ENCODE measurements around the gene PHF13. TPM values are rescaled to one million over a fixed set of nuclear protein-coding genes. Genes with fewer than 3 reads are reported as not detected.

The PHF13 gene
- total and polyA plus RNA-seq, 4 donors, result 1.4 to 8.7 (median 3.8) TPM

- no peaks in the 10 kb centered on the region for H3K9me3 ChIP-seq (ENCODE audit: control insufficient read depth in 4 of 4, low read length in 3 of 4)
- 56% methylated on average over 41 of the region's 41 CpGs for WGBS
- DNase-seq (ENCODE audit: low spot score), result no peak
- H3K9ac ChIP-seq (ENCODE audit: low read depth in 1 of 2, low read length in 2 of 2), result no peak overlapping the region
- H3K4me3 ChIP-seq (ENCODE audit: low read depth in 1 of 3, low read length in 3 of 3), result no peak overlapping the region
- peaks cover 1 to 7% (median 5%) of the 10 kb centered on the region in 4 donors for H3K36me3 ChIP-seq (ENCODE audit: control insufficient read depth in 4 of 4, insufficient read depth in 3 of 4, low read depth in 1 of 4, low read length in 3 of 4)
- no peaks in the 10 kb centered on the region for H3K27me3 ChIP-seq (ENCODE audit: control insufficient read depth in 4 of 4, insufficient read depth in 4 of 4, low read length in 3 of 4)
- peaks cover 6 to 52% (median 39%) of the 10 kb centered on the region in 4 donors for H3K4me1 ChIP-seq (ENCODE audit: control insufficient read depth in 4 of 4, insufficient read depth in 4 of 4, low read length in 3 of 4)
- TF ChIP-seq CTCF (IDR thresholded peaks at IDR 0.05; ENCODE audit: low read depth, low read length, missing input control) (no peak), HNF4G (IDR thresholded peaks at IDR 0.05) (no peak), RAD21 (IDR thresholded peaks at IDR 0.05) (no peak), REST (IDR thresholded peaks at IDR 0.05) (no peak), RXRA (IDR thresholded peaks at IDR 0.05) (peak in 1 of 2 donors; percentile 60), ZBTB33 (IDR thresholded peaks at IDR 0.05) (no peak), GABPA (IDR thresholded peaks at IDR 0.05 in 1 of 2, conservative IDR thresholded peaks at IDR 0.05 in 1 of 2) (peak in 1 of 2 donors; percentile 21), FOXA1 (IDR thresholded peaks at IDR 0.05) (no peak), NR2F2 (IDR thresholded peaks at IDR 0.05) (no peak), MAX (IDR thresholded peaks at IDR 0.05) (peak; percentile 33), ATF3 (IDR thresholded peaks at IDR 0.05) (no peak), YY1 (IDR thresholded peaks at IDR 0.05) (peak; percentile 60), HNF4A (conservative IDR thresholded peaks at IDR 0.05) (peak in 1 of 2 donors; percentile 40), FOXA2 (IDR thresholded peaks at IDR 0.05) (no peak), JUND (IDR thresholded peaks at IDR 0.05) (no peak), EGR1 (IDR thresholded peaks at IDR 0.05; ENCODE audit: low read depth in 2 of 2) (no peak), SP1 (IDR thresholded peaks at IDR 0.05) (no peak), TAF1 (conservative IDR thresholded peaks at IDR 0.05) (no peak)
- peak overlapping the region; percentile 8 to 52 for H3K27ac ChIP-seq (ENCODE audit: low read depth in 1 of 2, low read length in 2 of 2)
These were observed 8.2 kb downstream of the PHF13 start for GRCh38 chr1:6621429-6622391.

All from liver (tissue), 9 donors.